ENCODE results near the gene VSTM5. TPM values are rescaled to one million over a fixed set of nuclear protein-coding genes. Genes with fewer than 3 reads are reported as not detected.
"Not testable (repeated sequence)": the region's sequence is repeated elsewhere in the genome, so short reads cannot be mapped to it uniquely, and the experiment has no call there.

Gene VSTM5
- total RNA-seq, 2 donors from 2014 or later: not detected

GRCh38 chr11:93783362-93783761 is 67.1 kb downstream of the VSTM5 start:
- no peaks in the 10 kb centered on the region for H3K27me3 ChIP-seq (replicated peaks; ENCODE audit: insufficient read depth)
- no peak for DNase-seq (ENCODE audit: low spot score)

GRCh38 chr11:93775289-93775688 is 75.1 kb downstream of the VSTM5 start:
- Histone ChIP-seq H3K9me3 (no peaks in the 10 kb centered on the region), H3K4me1 (ENCODE audit: control insufficient read depth in 1 of 2, low read depth in 2 of 2) (no peaks in the 10 kb centered on the region), H3K4me3 (no peak overlapping the region), H3K27ac (no peak overlapping the region), H3K27me3 (replicated peaks; ENCODE audit: insufficient read depth) (no peaks in the 10 kb centered on the region), H3K36me3 (no peaks in the 10 kb centered on the region)
- DNase-seq (ENCODE audit: low spot score) (no peak), ATAC-seq (ENCODE audit: insufficient number of reproducible peaks, low FRiP score, low read depth) (no peak)
- TF ChIP-seq CTCF (IDR thresholded peaks at IDR 0.05): no peak

More at GRCh38 chr11:93783362-93783761, 67.1 kb downstream of the VSTM5 start:
- Histone ChIP-seq H3K4me3 (peak overlapping the region; percentile 90), H3K36me3 (no peaks in the 10 kb centered on the region), H3K4me1 (ENCODE audit: control insufficient read depth in 1 of 2, low read depth in 2 of 2) (peaks cover 21 to 33% of the 10 kb centered on the region in 2 donors), H3K27ac (peak overlapping the region in 1 of 2 donors; percentile 90), H3K9me3 (no peaks in the 10 kb centered on the region)
- no peak for ATAC-seq (ENCODE audit: insufficient number of reproducible peaks, low FRiP score, low read depth)
- TF ChIP-seq CTCF (IDR thresholded peaks at IDR 0.05): no peak

- H3K27ac ChIP-seq; H3K36me3 ChIP-seq; H3K4me3 ChIP-seq; H3K9me3 ChIP-seq; DNase-seq (ENCODE audit: low spot score); H3K4me1 ChIP-seq (ENCODE audit: control insufficient read depth in 1 of 2, low read depth in 2 of 2); ATAC-seq (ENCODE audit: insufficient number of reproducible peaks, low FRiP score, low read depth); H3K27me3 ChIP-seq (replicated peaks; ENCODE audit: insufficient read depth): not testable (repeated sequence)
These were observed 75.9 kb downstream of the VSTM5 start for GRCh38 chr11:93774560-93774959.

GRCh38 chr11:93773601-93774200 is 76.7 kb downstream of the VSTM5 start:
- no peak for TF ChIP-seq CTCF (IDR thresholded peaks at IDR 0.05)
- H3K9me3 ChIP-seq: no peaks in the 10 kb centered on the region
- ATAC-seq (ENCODE audit: insufficient number of reproducible peaks, low FRiP score, low read depth): no peak
- no peaks in the 10 kb centered on the region for H3K27me3 ChIP-seq (replicated peaks; ENCODE audit: insufficient read depth)
- H3K36me3 ChIP-seq: no peaks in the 10 kb centered on the region
- no peak overlapping the region for H3K27ac ChIP-seq
- no peak for DNase-seq (ENCODE audit: low spot score)
- no peaks in the 10 kb centered on the region for H3K4me1 ChIP-seq (ENCODE audit: control insufficient read depth in 1 of 2, low read depth in 2 of 2)
- no peak overlapping the region for H3K4me3 ChIP-seq

GRCh38 chr11:93773045-93773477 is 77.4 kb downstream of the VSTM5 start:
- no peak for ATAC-seq (ENCODE audit: insufficient number of reproducible peaks, low FRiP score, low read depth)
- H3K27ac ChIP-seq: no peak overlapping the region
- H3K4me3 ChIP-seq: no peak overlapping the region
- H3K4me1 ChIP-seq (ENCODE audit: control insufficient read depth in 1 of 2, low read depth in 2 of 2): no peaks in the 10 kb centered on the region
- H3K36me3 ChIP-seq: no peaks in the 10 kb centered on the region
- no peaks in the 10 kb centered on the region for H3K27me3 ChIP-seq (replicated peaks; ENCODE audit: insufficient read depth)
- DNase-seq (ENCODE audit: low spot score): no peak
- no peaks in the 10 kb centered on the region for H3K9me3 ChIP-seq
- TF ChIP-seq CTCF (IDR thresholded peaks at IDR 0.05): no peak

- no peak overlapping the region for H3K4me3 ChIP-seq
- no peaks in the 10 kb centered on the region for H3K36me3 ChIP-seq
- no peak for TF ChIP-seq CTCF (IDR thresholded peaks at IDR 0.05)
- no peak overlapping the region for H3K27ac ChIP-seq
- H3K4me1 ChIP-seq (ENCODE audit: control insufficient read depth in 1 of 2, low read depth in 2 of 2): no peaks in the 10 kb centered on the region
- H3K27me3 ChIP-seq (replicated peaks; ENCODE audit: insufficient read depth): no peaks in the 10 kb centered on the region
- DNase-seq (ENCODE audit: low spot score) (no peak), ATAC-seq (ENCODE audit: insufficient number of reproducible peaks, low FRiP score, low read depth) (no peak)
- H3K9me3 ChIP-seq: no peaks in the 10 kb centered on the region
These were observed 78.3 kb downstream of the VSTM5 start for GRCh38 chr11:93772123-93772522.

Data from thoracic aorta (tissue), 2 donors.